HepG2 (cell line): ENCODE data around the gene SMIM24. TPM values are rescaled to one million over a fixed set of nuclear protein-coding genes. Genes with fewer than 3 reads are reported as not detected.

ENCODE experiments used
- ATAC-seq: fragments of 200-7000 bp; cut with Tn5 transposase; 3 replicates; pipeline ENCODE4 v1.9.1; 2020; ENCODE audit warnings: mild to moderate bottlenecking, moderate library complexity
- BruUV-seq: library from RNA; stranded (reverse); fragments of 400-500 nt; replicated peaks from 2 replicates; lab custom pipeline; 2021; lab: Mats Ljungman, UMichigan
- CTCF ChIA-PET: fragments of 300-600 bp; formaldehyde crosslinking; extraction: SDS; loops from one replicate; lab custom pipeline; 2021; ENCODE audit warnings: low total read pairs, inconsistent platforms, low intra/inter-chr PET ratio; lab: Yijun Ruan, JAX
- POLR2A ChIA-PET: fragments of 350-600 bp; sonication (Branson Sonifier 250); formaldehyde crosslinking; loops from one replicate; lab custom pipeline; 2020; ENCODE audit warnings: antibody characterized with exemption, inconsistent platforms; lab: Yijun Ruan, JAX
- DNase-seq: peaks from one replicate; pipeline ENCODE4 v3.0.0-alpha.2; 2015; ENCODE audit warnings: low spot score
- FAIRE-seq: peaks from 3 replicates; lab custom pipeline; 2011; peaks lifted over from hg19 to GRCh38; lab: Jason Lieb, UNC
- H2AFZ ChIP-seq: one replicate; pipeline ENCODE4 v1.6.1; 2011; ENCODE audit warnings: low read length, inconsistent platforms
- H3K27ac ChIP-seq: fragments of 300-600 bp; 3 replicates; pipeline ENCODE4 v1.8.0; 2011; ENCODE audit warnings: mixed run types, mild to moderate bottlenecking, mixed read lengths, low read length, inconsistent platforms; ENCODE audit not compliant: insufficient read depth; ENCODE audit errors: extremely low read length
- H3K27me3 ChIP-seq, 2 experiments: fragments of 200-600 bp in 1 of 2; 2 replicates in 1 of 2; 3 replicates in 1 of 2; pipeline versions ENCODE4 v1.6.0 to v1.8.0; 2011; ENCODE audit warnings: low read length in 2 of 2, mild to moderate bottlenecking in 2 of 2, moderate library complexity in 2 of 2, inconsistent platforms in 1 of 2; ENCODE audit not compliant: insufficient read depth in 2 of 2, control insufficient read depth in 1 of 2
- H3K36me3 ChIP-seq, 2 experiments: fragments of 200-600 bp in 1 of 2; replicated peaks in 1 of 2; 2 replicates in 1 of 2; 3 replicates in 1 of 2; pipeline versions ENCODE4 v1.5.1 to v1.8.0; 2011; ENCODE audit warnings: low read length in 2 of 2, inconsistent platforms in 1 of 2; ENCODE audit not compliant: insufficient read depth in 2 of 2, control insufficient read depth in 1 of 2
- H3K4me1 ChIP-seq: 2 replicates; pipeline ENCODE4 v1.5.1; 2012; ENCODE audit warnings: low read length, inconsistent platforms; ENCODE audit not compliant: insufficient read depth
- H3K4me2 ChIP-seq: 2 replicates; pipeline ENCODE4 v1.6.0; 2011; ENCODE audit warnings: low read depth, low read length, inconsistent platforms
- H3K4me3 ChIP-seq, 3 experiments: fragments of 200-600 bp in 1 of 3; sonication (generic), shearing (Covaris generic) in 1 of 3; replicated peaks in 1 of 3; 2 replicates each; pipeline ENCODE4 v1.5.1; 2011 to 2016; ENCODE audit warnings: low read length in 3 of 3, inconsistent platforms in 2 of 3, low read depth in 2 of 3, mild to moderate bottlenecking in 2 of 3, control low read depth in 1 of 3, mixed read lengths in 1 of 3; ENCODE audit not compliant: insufficient read depth in 1 of 3
- H3K79me2 ChIP-seq: one replicate; pipeline ENCODE4 v1.6.1; 2011; ENCODE audit warnings: low read length, inconsistent platforms; ENCODE audit not compliant: insufficient read depth
- H3K9ac ChIP-seq: 2 replicates; pipeline ENCODE4 v1.6.0; 2011; ENCODE audit warnings: mild to moderate bottlenecking, low read depth, low read length, inconsistent platforms; ENCODE audit not compliant: insufficient read depth
- H3K9me3 ChIP-seq: 2 replicates; pipeline ENCODE4 v1.5.1; 2012; ENCODE audit warnings: mild to moderate bottlenecking, low read length
- H4K20me1 ChIP-seq: 2 replicates; pipeline ENCODE4 v1.6.0; 2011; ENCODE audit warnings: inconsistent platforms, mild to moderate bottlenecking, low read length, moderate library complexity; ENCODE audit not compliant: insufficient read depth
- HNF4G ChIP-seq, 2 experiments: sonication (generic) in 1 of 2; formaldehyde crosslinking in 1 of 2; IDR thresholded peaks; 2 replicates each; pipeline versions ENCODE4 v1.4.0 to v1.6.1; 2011 to 2020; ENCODE audit warnings: borderline replicate concordance in 2 of 2, low read depth in 2 of 2, mild to moderate bottlenecking in 2 of 2, low read length in 1 of 2, missing genetic modification reagents in 1 of 2, moderate library complexity in 1 of 2
- LRRFIP1 ChIP-seq: sonication (generic); formaldehyde crosslinking; conservative IDR thresholded peaks from 2 replicates; pipeline ENCODE4 v1.4.0; 2020; ENCODE audit warnings: missing genetic modification reagents
- RBFOX2 ChIP-seq: fragments of 200-400 bp; formaldehyde crosslinking; IDR thresholded peaks from 2 replicates; pipeline ENCODE4 v1.6.1; 2017; ENCODE audit warnings: low read depth, mild to moderate bottlenecking, low read length
- ZNF431 ChIP-seq: sonication (generic); formaldehyde crosslinking; IDR thresholded peaks from 2 replicates; pipeline ENCODE4 v1.9.0; 2022; ENCODE audit warnings: missing genetic modification reagents, low read depth, mild to moderate bottlenecking, borderline replicate concordance
- ZNF768 ChIP-seq: sonication (generic); formaldehyde crosslinking; IDR thresholded peaks from 2 replicates; pipeline ENCODE4 v1.4.0; 2020; ENCODE audit warnings: missing genetic modification reagents
- WGBS: methylation state at CpG from one replicate; pipeline ENCODE4 v1.1.6; 2017; ENCODE audit warnings: low lambda C conversion rate; 5-methylcytosine and 5-hydroxymethylcytosine counted together
- in situ Hi-C: cut with HindIII; loops from 2 replicates; pipeline ENCODE4 v1.10.0; 2017; ENCODE audit warnings: low pct_unique_long_range_greater_than_20kb; ENCODE audit not compliant: extremely low pct_ligation_motif_present
- intact Hi-C: fragments of 100-400 bp; cut with micrococcal nuclease; formaldehyde crosslinking; loops from one replicate; pipeline ENCODE4 v1.10.0; 2022; ENCODE audit not compliant: unreplicated experiment
- polyA plus RNA-seq, 8 experiments: library from polyadenylated mRNA; depleted of rRNA in 3 of 8; stranded (reverse) in 7 of 8; unstranded in 1 of 8; fragments of >200 nt; fragmentation: Illumina TruSeq in 4 of 8; extraction: Trizol in 4 of 8; gene quantifications; 2 replicates each; pipeline versions ENCODE4 v1.2.1 to v1.2.3, GENCODE V29; 2011 to 2016; ENCODE audit warnings: low read depth in 4 of 8, missing spikeins in 1 of 8, mixed read lengths in 1 of 8; ENCODE audit not compliant: insufficient read depth in 1 of 8
- total RNA-seq, 5 experiments: library from RNA; depleted of rRNA; stranded (reverse); fragments of >200 nt; fragmentation: Illumina TruSeq; extraction: Trizol; gene quantifications; 2 replicates each; pipeline ENCODE4 v1.2.3, GENCODE V29; 2016; ENCODE audit warnings: low read depth in 1 of 5

SMIM24 gene
- total and polyA plus RNA-seq, 2 of the 13 experiments (the other 11 are each of a cell fraction or from before 2014, with no cell fraction given), result 11.2 to 70.6 TPM

DNA sequence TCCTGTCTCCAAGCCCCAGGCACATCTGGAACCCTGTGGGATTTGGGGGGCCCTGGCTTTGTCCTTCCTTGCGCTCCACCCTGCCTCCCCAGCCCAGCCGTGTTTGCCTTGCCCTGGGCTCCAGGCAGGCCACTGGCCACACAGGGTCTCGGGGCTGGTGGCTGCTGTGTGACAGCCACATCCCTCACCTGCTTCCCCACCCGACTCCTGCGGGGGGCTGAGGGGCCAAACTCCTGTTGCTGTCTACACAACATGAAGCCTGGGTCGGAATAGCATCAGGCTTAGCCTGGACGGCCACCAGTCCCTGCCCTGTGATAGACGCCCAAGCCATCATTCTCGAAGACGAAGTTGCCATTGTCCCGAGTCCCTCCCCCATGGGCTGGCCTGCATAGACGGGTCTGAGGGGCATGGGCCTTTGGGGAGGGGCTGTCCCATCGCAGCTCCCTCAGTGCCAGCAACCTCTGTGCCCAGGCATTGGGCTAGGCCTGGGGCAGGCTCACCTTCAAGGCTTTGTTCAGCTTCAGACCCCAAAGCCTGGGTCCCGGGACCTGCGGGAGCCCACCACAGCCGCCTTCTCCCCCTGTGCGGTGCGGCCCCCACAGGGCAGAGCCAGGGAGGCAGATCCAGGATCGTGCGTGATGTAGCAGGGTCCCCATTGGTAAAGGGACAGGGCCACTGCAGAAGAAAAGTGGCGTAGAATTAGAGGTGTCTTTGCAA is 43.2 kb upstream of the SMIM24 start:
- Histone ChIP-seq H3K79me2 (peaks cover 16% of the 10 kb centered on the region), H3K36me3 (peaks cover 31 to 55% of the 10 kb centered on the region in 2 experiments), H3K4me1 (no peaks in the 10 kb centered on the region), H3K4me3 (no peak overlapping the region), H3K9me3 (no peaks in the 10 kb centered on the region), H3K9ac (no peak overlapping the region), H3K27me3 (no peaks in the 10 kb centered on the region), H4K20me1 (peaks cover 8% of the 10 kb centered on the region; the same call in 1 of the 2 replicates), H3K4me2 (no peak overlapping the region), H2AFZ (no peak overlapping the region), H3K27ac (no peak overlapping the region)
- ChIA-PET POLR2A (no interaction called here), CTCF (no interaction called here)
- intact Hi-C loops, result no loop called here
- FAIRE-seq (no peak), DNase-seq (no peak), ATAC-seq (no peak)
- 100% methylated on average over 4 of the region's 21 CpGs for WGBS
- in situ Hi-C loops, result no loop called here
- TF ChIP-seq RBFOX2, result 0 out of 2 replicates have a peak, but pooled peaks have one; percentile 3
- no peak for TF ChIP-seq HNF4G (IDR thresholded peaks at IDR 0.05; ENCODE audit: borderline replicate concordance, low read depth, low read length)
- TF ChIP-seq HNF4G (CRISPR knock-in tag; IDR thresholded peaks at IDR 0.05; ENCODE audit: borderline replicate concordance, low read depth), result no peak
- BruUV-seq, result no TSS peak

DNA sequence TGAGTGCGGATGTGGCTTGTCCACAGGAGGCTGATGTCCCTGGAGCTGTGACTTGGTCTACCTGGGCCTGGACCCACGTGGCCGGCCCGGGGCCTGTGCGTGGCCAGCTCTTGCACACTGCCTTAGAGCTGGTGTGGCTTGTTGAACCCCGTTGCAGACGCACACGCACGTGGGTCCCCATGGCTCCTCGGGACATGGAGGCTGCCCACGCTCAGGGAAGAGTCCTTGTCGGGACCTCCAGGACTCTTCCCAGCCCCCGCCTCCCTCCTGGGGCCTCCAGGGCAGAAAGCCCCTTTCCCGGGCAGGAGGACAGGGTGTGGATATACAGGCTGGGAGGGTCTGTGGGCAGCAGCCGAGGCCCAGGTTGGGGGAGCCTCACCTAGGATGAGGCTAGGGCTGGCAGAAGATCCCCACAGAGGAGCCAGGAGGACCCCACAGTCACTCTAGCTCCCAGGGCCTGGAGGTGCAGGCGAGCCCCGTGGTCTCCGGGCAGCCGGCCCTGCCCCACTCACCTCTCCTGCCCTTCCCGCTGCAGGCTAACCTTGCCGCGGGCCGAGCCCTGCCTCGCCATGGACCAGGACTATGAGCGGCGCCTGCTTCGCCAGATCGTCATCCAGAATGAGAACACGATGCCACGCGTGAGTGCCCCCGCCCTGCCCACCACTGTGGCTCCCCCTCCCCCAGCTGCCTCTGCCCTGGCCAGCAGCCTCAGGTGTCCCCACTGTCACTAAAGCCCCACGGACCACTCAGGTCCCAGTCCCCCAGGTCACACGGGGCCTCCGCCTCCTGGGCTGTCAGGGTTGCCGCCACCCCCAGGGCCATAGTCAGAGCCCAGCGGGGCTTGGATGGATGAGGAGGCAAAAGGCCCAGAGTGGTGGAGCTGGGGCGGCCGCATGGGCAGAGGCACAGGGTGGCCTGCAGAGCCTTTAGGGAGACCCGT is 42.4 kb upstream of the SMIM24 start:
- Histone ChIP-seq H3K79me2 (peaks cover 22% of the 10 kb centered on the region), H3K4me2 (no peak overlapping the region), H3K4me1 (peaks cover 3% of the 10 kb centered on the region; the same call in 1 of the 2 replicates), H4K20me1 (peaks cover 14% of the 10 kb centered on the region; the same call in 1 of the 2 replicates), H3K9ac (no peak overlapping the region), H3K4me3 (no peak overlapping the region), H3K27me3 (no peaks in the 10 kb centered on the region), H3K9me3 (no peaks in the 10 kb centered on the region), H3K36me3 (peaks cover 28 to 57% of the 10 kb centered on the region in 2 experiments), H2AFZ (no peak overlapping the region), H3K27ac (no peak overlapping the region)
- CTCF ChIA-PET, result no interaction called here
- WGBS, result 98% methylated on average over 21 of the region's 40 CpGs
- no TSS peak for BruUV-seq
- no peak for ATAC-seq
- DNase-seq, result no peak
- TF ChIP-seq LRRFIP1 (CRISPR knock-in tag) (no peak), RBFOX2 (0 out of 2 replicates have a peak, but pooled peaks have one; percentile 17), ZNF431 (CRISPR knock-in tag) (no peak), ZNF768 (CRISPR knock-in tag) (0 out of 2 replicates have a peak, but pooled peaks have one; percentile 2)
- no peak for FAIRE-seq
- POLR2A ChIA-PET, result no interaction called here
- in situ Hi-C loops, result no loop called here
- intact Hi-C loops, result no loop called here
